Caco-2 (cell line): Measurements from ENCODE around the gene CADPS. TPM values are rescaled to one million over a fixed set of nuclear protein-coding genes. Genes with fewer than 3 reads are reported as not detected.

Experiments used
- BruUV-seq: library from RNA; stranded (reverse); fragments of 400-500 nt; replicated peaks from 2 replicates; lab custom pipeline; 2021; lab: Mats Ljungman, UMichigan
- CTCF ChIA-PET: fragments of 300-600 bp; sonication (Branson Sonifier 250); formaldehyde crosslinking; loops from one replicate; lab custom pipeline; 2022; ENCODE audit warnings: antibody characterized with exemption; lab: Charles Lee
- POLR2A ChIA-PET: fragments of 300-600 bp; sonication (Branson Sonifier 250); formaldehyde crosslinking; loops from one replicate; lab custom pipeline; 2022; ENCODE audit warnings: antibody characterized with exemption; lab: Charles Lee
- DNase-seq, 2 experiments: peaks; one replicate each; pipeline versions ENCODE4 v3.0.0 to v3.0.0-alpha.2; 2020 to 2022
- H3K27me3 ChIP-seq: replicated peaks from 2 replicates; pipeline ENCODE4 v1.6.0; 2011; ENCODE audit warnings: low read length; ENCODE audit not compliant: control insufficient read depth, insufficient read depth
- H3K36me3 ChIP-seq: 2 replicates; pipeline ENCODE4 v1.5.1; 2011; ENCODE audit warnings: low read length; ENCODE audit not compliant: control insufficient read depth, insufficient read depth
- H3K4me1 ChIP-seq: fragments of 250-450 bp; sonication (Bioruptor Pico); 2 replicates; pipeline ENCODE4 v1.5.1; 2020; ENCODE audit warnings: mild to moderate bottlenecking
- H3K4me3 ChIP-seq: 2 replicates; pipeline ENCODE4 v1.5.1; 2011; ENCODE audit warnings: low read depth, mild to moderate bottlenecking, control low read depth, low read length
- H3K9me3 ChIP-seq: fragments of 250-450 bp; sonication (Bioruptor Pico); 2 replicates; pipeline ENCODE4 v1.5.1; 2020; ENCODE audit warnings: mild to moderate bottlenecking, moderate library complexity
- H3K27ac Mint-ChIP-seq: one replicate; pipeline ENCODE4 v1.8.0; 2022; ENCODE audit warnings: mixed read lengths; ENCODE audit not compliant: unreplicated experiment
- H3K27me3 Mint-ChIP-seq: one replicate; pipeline ENCODE4 v1.8.0; 2022; ENCODE audit warnings: mixed read lengths; ENCODE audit not compliant: insufficient read depth, unreplicated experiment
- H3K36me3 Mint-ChIP-seq: one replicate; pipeline ENCODE4 v1.8.0; 2022; ENCODE audit warnings: mild to moderate bottlenecking, mixed read lengths; ENCODE audit not compliant: insufficient read depth, unreplicated experiment
- H3K4me1 Mint-ChIP-seq: one replicate; pipeline ENCODE4 v1.8.0; 2022; ENCODE audit warnings: low read depth, mixed read lengths; ENCODE audit not compliant: unreplicated experiment
- H3K4me3 Mint-ChIP-seq: one replicate; pipeline ENCODE4 v1.8.0; 2022; ENCODE audit warnings: mild to moderate bottlenecking, moderate library complexity, mixed read lengths; ENCODE audit not compliant: unreplicated experiment
- H3K9me3 Mint-ChIP-seq: one replicate; pipeline ENCODE4 v1.8.0; 2022; ENCODE audit warnings: mixed read lengths; ENCODE audit not compliant: unreplicated experiment
- CTCF ChIP-seq, 2 experiments: fragments of 200-600 bp in 1 of 2; IDR thresholded peaks; 1 replicate in 1 of 2; 2 replicates in 1 of 2; pipeline versions ENCODE4 v1.5.1 to v1.8.0; 2011 to 2022; ENCODE audit warnings: antibody characterized with exemption in 1 of 2, control low read depth in 1 of 2, inconsistent platforms in 1 of 2, low read depth in 1 of 2, low read length in 1 of 2, mild to moderate bottlenecking in 1 of 2, moderate library complexity in 1 of 2; ENCODE audit not compliant: insufficient read depth in 1 of 2, severe bottlenecking in 1 of 2, unreplicated experiment in 1 of 2
- intact Hi-C: fragments of 100-400 bp; cut with micrococcal nuclease; formaldehyde crosslinking; loops from one replicate; pipeline ENCODE4 v1.10.0; 2022; ENCODE audit not compliant: unreplicated experiment
- total RNA-seq: library from RNA; stranded (reverse); gene quantifications from 2 replicates; pipeline ENCODE4 v1.2.3, GENCODE V29; 2022

The CADPS gene
- total RNA-seq, 1 experiment from 2014 or later, result not detected

- Histone ChIP-seq H3K9me3 (no peaks in the 10 kb centered on the region), H3K4me3 (no peak overlapping the region), H3K4me1 (no peaks in the 10 kb centered on the region), H3K27me3 (no peaks in the 10 kb centered on the region), H3K36me3 (no peaks in the 10 kb centered on the region)
- Mint-ChIP-seq H3K36me3 (peaks cover 6% of the 10 kb centered on the region), H3K27me3 (peaks cover 10% of the 10 kb centered on the region), H3K9me3 (no peaks in the 10 kb centered on the region), H3K4me3 (no peak overlapping the region), H3K4me1 (peaks cover 7% of the 10 kb centered on the region), H3K27ac (no peak overlapping the region)
- BruUV-seq, result no TSS peak
- ChIA-PET CTCF (no interaction called here), POLR2A (interaction anchor here (0.5 kb wide), 1 partner anchor 41 kb away, joined by 3 read pairs; no protein-coding TSS in a partner anchor)
- intact Hi-C loops, result no loop called here
- no peak for TF ChIP-seq CTCF (IDR thresholded peaks at IDR 0.05; ENCODE audit: insufficient read depth in 1 of 2, low read depth in 1 of 2, low read length in 1 of 2, severe bottlenecking in 1 of 2, unreplicated experiment in 1 of 2)
- DNase-seq, result no peak
These were observed 353.6 kb downstream of the CADPS start for GRCh38 chr3:62521464-62522105.

- no peak for DNase-seq
- no TSS peak for BruUV-seq
- no peak overlapping the region for H3K27ac Mint-ChIP-seq
- no peak for TF ChIP-seq CTCF (IDR thresholded peaks at IDR 0.05; ENCODE audit: insufficient read depth in 1 of 2, low read depth in 1 of 2, low read length in 1 of 2, severe bottlenecking in 1 of 2, unreplicated experiment in 1 of 2)
- H3K4me3 ChIP-seq, result no peak overlapping the region
- H3K4me3 Mint-ChIP-seq, result no peak overlapping the region
- intact Hi-C loops, result no loop called here
- no peaks in the 10 kb centered on the region for H3K27me3 ChIP-seq
- no peaks in the 10 kb centered on the region for H3K36me3 Mint-ChIP-seq
- H3K4me1 Mint-ChIP-seq, result no peaks in the 10 kb centered on the region
- H3K4me1 ChIP-seq, result no peaks in the 10 kb centered on the region
- no peaks in the 10 kb centered on the region for H3K9me3 ChIP-seq
- H3K36me3 ChIP-seq, result no peaks in the 10 kb centered on the region
- ChIA-PET CTCF (no interaction called here), POLR2A (no interaction called here)
- H3K9me3 Mint-ChIP-seq, result no peaks in the 10 kb centered on the region
- H3K27me3 Mint-ChIP-seq, result peaks cover 3% of the 10 kb centered on the region
These were observed 371.7 kb downstream of the CADPS start for GRCh38 chr3:62503516-62503915.

DNA sequence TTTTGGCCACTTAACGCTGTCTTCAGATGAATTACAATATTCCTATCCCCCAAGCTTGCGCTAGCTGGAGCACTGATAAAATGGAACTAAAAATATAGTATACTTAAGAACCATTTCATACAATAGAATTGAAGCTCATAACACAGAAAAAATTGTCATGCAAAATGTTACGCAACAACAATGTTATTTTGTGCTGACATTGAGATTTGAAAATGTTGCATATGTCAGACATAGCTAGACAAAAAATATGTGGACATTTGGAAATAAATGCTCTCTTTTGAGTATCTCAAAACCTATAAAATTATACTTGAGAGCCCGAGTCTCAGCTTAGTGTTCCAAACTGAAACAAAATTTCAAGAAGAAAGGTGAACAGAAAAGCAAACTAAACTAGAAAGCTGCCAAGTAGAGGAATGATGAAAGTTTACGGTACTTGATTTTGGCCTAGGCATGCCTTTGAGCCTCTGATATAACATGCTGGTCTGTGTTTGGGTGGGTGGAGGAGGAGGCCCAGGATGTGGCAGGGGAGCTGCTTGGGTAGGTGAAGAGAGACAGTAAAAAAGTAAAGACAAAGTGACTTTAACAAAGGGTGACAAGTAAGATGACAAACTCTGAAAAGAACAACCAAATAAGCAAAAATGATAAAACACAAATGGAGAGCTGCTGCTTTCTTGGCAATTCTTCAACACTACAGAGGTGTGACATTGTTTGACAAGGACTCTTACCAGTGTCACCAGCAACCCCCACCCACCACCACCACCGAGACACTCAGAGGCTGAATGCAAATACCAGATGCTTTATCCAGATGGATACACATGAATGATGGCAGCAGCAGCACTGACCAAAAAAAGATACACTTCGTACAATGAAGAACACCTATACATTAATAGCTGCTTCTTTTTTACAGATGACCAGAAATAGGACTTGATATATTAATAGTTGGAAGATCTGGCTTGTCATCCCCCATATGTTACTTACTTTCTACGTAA lies 372.6 kb downstream of the CADPS start:
- BruUV-seq, result no TSS peak
- Mint-ChIP-seq H3K27me3 (peaks cover 8% of the 10 kb centered on the region), H3K4me1 (no peaks in the 10 kb centered on the region), H3K27ac (no peak overlapping the region), H3K36me3 (no peaks in the 10 kb centered on the region), H3K4me3 (no peak overlapping the region), H3K9me3 (no peaks in the 10 kb centered on the region)
- POLR2A ChIA-PET, result no interaction called here
- no peak overlapping the region for H3K4me3 ChIP-seq
- intact Hi-C loops, result no loop called here
- CTCF ChIA-PET, result no interaction called here
- no peak for TF ChIP-seq CTCF (IDR thresholded peaks at IDR 0.05; ENCODE audit: insufficient read depth in 1 of 2, low read depth in 1 of 2, low read length in 1 of 2, severe bottlenecking in 1 of 2, unreplicated experiment in 1 of 2)
- no peaks in the 10 kb centered on the region for H3K9me3 ChIP-seq
- no peak for DNase-seq
- H3K27me3 ChIP-seq, result no peaks in the 10 kb centered on the region
- H3K36me3 ChIP-seq, result no peaks in the 10 kb centered on the region
- no peaks in the 10 kb centered on the region for H3K4me1 ChIP-seq
